Smooth muscle cell (in vitro differentiated cells): ENCODE data around the gene NMT1. TPM values are rescaled to one million over a fixed set of nuclear protein-coding genes. Genes with fewer than 3 reads are reported as not detected.

Experiments used
- DNase-seq: peaks from one replicate; lab custom pipeline; 2025; ENCODE audit not compliant: unreplicated experiment; lab: John Stamatoyannopoulos, UW
- H2AFZ ChIP-seq: fragments of 200-600 bp; sonication (generic); 2 replicates; pipeline ENCODE4 v1.6.0; 2016; ENCODE audit warnings: antibody characterized with exemption, low read depth, mild to moderate bottlenecking
- H3F3A ChIP-seq: fragments of 200-600 bp; sonication (generic); 2 replicates; pipeline ENCODE4 v1.6.0; 2017; ENCODE audit warnings: antibody characterized with exemption, low read depth
- H3K27ac ChIP-seq: fragments of 200-600 bp; sonication (generic); 2 replicates; pipeline ENCODE4 v1.5.1; 2016; ENCODE audit warnings: low read depth, mild to moderate bottlenecking
- H3K27me3 ChIP-seq: fragments of 200-600 bp; sonication (generic); 2 replicates; pipeline ENCODE4 v1.6.1; 2016; ENCODE audit warnings: low read depth, mild to moderate bottlenecking
- H3K36me3 ChIP-seq: fragments of 200-600 bp; sonication (generic); 2 replicates; pipeline ENCODE4 v1.5.1; 2016; ENCODE audit warnings: low read depth
- H3K4me1 ChIP-seq: fragments of 200-600 bp; sonication (generic); 2 replicates; pipeline ENCODE4 v1.5.1; 2016; ENCODE audit warnings: low read depth
- H3K4me2 ChIP-seq: fragments of 200-600 bp; sonication (generic); 2 replicates; pipeline ENCODE4 v1.6.0; 2016; ENCODE audit warnings: mild to moderate bottlenecking
- H3K4me3 ChIP-seq: fragments of 200-600 bp; sonication (generic); 2 replicates; pipeline ENCODE4 v1.5.1; 2016; ENCODE audit warnings: mild to moderate bottlenecking
- H3K79me2 ChIP-seq: fragments of 200-600 bp; sonication (generic); 2 replicates; pipeline ENCODE4 v1.6.0; 2016; ENCODE audit warnings: low read depth, mild to moderate bottlenecking
- H3K9ac ChIP-seq: fragments of 200-600 bp; sonication (generic); 2 replicates; pipeline ENCODE4 v1.6.0; 2016; ENCODE audit warnings: low read depth
- H3K9me3 ChIP-seq: fragments of 200-600 bp; sonication (generic); replicated peaks from 2 replicates; pipeline ENCODE4 v1.5.1; 2016; ENCODE audit warnings: low read depth
- H4K20me1 ChIP-seq: fragments of 200-600 bp; sonication (generic); 2 replicates; pipeline ENCODE4 v1.6.0; 2016; ENCODE audit warnings: low read depth
- WGBS: methylation state at CpG from one replicate; pipeline ENCODE4 v1.1.7; 2016; ENCODE audit warnings: low lambda C conversion rate; 5-methylcytosine and 5-hydroxymethylcytosine counted together
- polyA plus RNA-seq: library from polyadenylated mRNA; unstranded; fragments of >200 nt; fragmentation: Nextera tagmentation; extraction: Ambion mirVana; gene quantifications from 2 replicates; pipeline ENCODE4 v1.2.1, GENCODE V29; 2016
- total RNA-seq: library from RNA; depleted of rRNA; stranded (reverse); fragments of >200 nt; gene quantifications from 2 replicates; pipeline ENCODE4 v1.2.3, GENCODE V29; 2014
- TF ChIP-seq, protein P1 (sequence below): fragments of 200-600 bp; sonication (generic); IDR thresholded peaks from 2 replicates; pipeline ENCODE4 v1.5.1; 2017; ENCODE audit warnings: borderline replicate concordance, mild to moderate bottlenecking, antibody characterized with exemption; ENCODE audit not compliant: insufficient read depth, poor library complexity, severe bottlenecking

Gene NMT1
- total and polyA plus RNA-seq, 2 experiments from 2014 or later = 87.6 to 105 TPM

DNA sequence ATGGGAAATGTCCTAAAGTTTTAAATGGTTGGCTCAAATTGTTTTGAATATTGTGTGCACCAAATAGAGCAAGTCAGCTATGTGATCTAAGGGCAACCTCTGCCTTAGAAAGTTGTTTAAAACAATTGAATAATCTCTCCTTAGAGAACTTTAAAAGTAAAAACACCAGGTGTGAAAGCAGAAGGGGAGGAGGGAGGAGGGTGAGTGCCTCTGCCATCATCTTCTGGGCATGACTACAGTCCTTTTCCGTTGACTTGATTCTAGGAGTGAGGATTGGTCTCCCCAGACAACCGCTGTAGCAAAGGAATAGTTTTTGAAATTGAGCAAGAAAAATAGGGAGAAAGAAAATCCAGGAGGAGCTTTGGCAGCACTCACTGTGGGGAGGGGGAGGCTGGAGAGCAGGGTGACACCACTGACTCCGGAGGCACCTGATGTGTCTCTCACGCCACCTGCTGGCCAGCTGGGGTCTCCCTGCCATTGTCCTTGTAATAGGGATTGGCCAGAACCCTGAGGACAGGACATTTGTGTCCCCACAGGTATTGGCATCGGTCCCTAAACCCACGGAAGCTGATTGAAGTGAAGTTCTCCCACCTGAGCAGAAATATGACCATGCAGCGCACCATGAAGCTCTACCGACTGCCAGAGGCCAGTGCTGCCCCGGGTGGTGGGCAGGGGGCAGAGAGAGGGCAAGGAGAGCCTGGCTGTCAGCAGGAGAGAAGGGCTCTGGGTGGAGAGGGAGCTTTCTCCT, 37.9 kb downstream of the NMT1 start:
- no peak overlapping the region for H3K9ac ChIP-seq
- H3K4me1 ChIP-seq = no peaks in the 10 kb centered on the region
- no peak overlapping the region for H2AFZ ChIP-seq
- no peaks in the 10 kb centered on the region for H4K20me1 ChIP-seq
- no peak overlapping the region for H3K27ac ChIP-seq
- DNase-seq = peak; percentile 44
- no peaks in the 10 kb centered on the region for H3K79me2 ChIP-seq
- no peaks in the 10 kb centered on the region for H3K9me3 ChIP-seq
- no peaks in the 10 kb centered on the region for H3K27me3 ChIP-seq
- no peak overlapping the region for H3K4me2 ChIP-seq
- 55% methylated on average over 9 of the region's 9 CpGs for WGBS
- H3K36me3 ChIP-seq = peaks cover 3% of the 10 kb centered on the region
- H3K4me3 ChIP-seq = no peak overlapping the region
- no peaks in the 10 kb centered on the region for H3F3A ChIP-seq
- TF ChIP-seq, protein P1, sequence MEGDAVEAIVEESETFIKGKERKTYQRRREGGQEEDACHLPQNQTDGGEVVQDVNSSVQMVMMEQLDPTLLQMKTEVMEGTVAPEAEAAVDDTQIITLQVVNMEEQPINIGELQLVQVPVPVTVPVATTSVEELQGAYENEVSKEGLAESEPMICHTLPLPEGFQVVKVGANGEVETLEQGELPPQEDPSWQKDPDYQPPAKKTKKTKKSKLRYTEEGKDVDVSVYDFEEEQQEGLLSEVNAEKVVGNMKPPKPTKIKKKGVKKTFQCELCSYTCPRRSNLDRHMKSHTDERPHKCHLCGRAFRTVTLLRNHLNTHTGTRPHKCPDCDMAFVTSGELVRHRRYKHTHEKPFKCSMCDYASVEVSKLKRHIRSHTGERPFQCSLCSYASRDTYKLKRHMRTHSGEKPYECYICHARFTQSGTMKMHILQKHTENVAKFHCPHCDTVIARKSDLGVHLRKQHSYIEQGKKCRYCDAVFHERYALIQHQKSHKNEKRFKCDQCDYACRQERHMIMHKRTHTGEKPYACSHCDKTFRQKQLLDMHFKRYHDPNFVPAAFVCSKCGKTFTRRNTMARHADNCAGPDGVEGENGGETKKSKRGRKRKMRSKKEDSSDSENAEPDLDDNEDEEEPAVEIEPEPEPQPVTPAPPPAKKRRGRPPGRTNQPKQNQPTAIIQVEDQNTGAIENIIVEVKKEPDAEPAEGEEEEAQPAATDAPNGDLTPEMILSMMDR = peak; percentile 82

DNA sequence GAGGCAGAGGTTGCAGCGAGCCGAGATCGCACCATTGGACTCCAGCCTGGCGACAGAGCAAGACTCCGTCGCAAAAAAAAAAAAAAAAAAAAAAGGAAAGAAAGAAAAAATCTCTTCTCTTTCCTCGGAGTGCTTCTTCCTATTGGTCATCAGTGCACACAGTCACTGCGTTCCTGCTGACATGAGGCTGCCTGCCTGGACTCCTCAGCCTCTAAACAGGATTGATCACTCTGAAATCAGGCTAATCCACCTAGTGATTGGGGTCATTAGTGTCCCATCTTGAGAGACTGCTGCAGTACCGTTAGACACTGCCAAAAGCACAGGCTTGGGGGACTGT, 40.4 kb downstream of the NMT1 start:
- 79% methylated on average over 9 of the region's 9 CpGs for WGBS
- Histone ChIP-seq H3K27me3 (no peaks in the 10 kb centered on the region), H3K4me2 (peak overlapping the region; percentile 4), H2AFZ (no peak overlapping the region), H4K20me1 (no peaks in the 10 kb centered on the region), H3K4me1 (no peaks in the 10 kb centered on the region), H3K79me2 (no peaks in the 10 kb centered on the region), H3F3A (no peaks in the 10 kb centered on the region), H3K9me3 (no peaks in the 10 kb centered on the region), H3K36me3 (peaks cover 3% of the 10 kb centered on the region), H3K27ac (peak overlapping the region; percentile 70), H3K4me3 (no peak overlapping the region), H3K9ac (no peak overlapping the region)
- TF ChIP-seq, protein P1 = no peak
- no peak for DNase-seq

DNA sequence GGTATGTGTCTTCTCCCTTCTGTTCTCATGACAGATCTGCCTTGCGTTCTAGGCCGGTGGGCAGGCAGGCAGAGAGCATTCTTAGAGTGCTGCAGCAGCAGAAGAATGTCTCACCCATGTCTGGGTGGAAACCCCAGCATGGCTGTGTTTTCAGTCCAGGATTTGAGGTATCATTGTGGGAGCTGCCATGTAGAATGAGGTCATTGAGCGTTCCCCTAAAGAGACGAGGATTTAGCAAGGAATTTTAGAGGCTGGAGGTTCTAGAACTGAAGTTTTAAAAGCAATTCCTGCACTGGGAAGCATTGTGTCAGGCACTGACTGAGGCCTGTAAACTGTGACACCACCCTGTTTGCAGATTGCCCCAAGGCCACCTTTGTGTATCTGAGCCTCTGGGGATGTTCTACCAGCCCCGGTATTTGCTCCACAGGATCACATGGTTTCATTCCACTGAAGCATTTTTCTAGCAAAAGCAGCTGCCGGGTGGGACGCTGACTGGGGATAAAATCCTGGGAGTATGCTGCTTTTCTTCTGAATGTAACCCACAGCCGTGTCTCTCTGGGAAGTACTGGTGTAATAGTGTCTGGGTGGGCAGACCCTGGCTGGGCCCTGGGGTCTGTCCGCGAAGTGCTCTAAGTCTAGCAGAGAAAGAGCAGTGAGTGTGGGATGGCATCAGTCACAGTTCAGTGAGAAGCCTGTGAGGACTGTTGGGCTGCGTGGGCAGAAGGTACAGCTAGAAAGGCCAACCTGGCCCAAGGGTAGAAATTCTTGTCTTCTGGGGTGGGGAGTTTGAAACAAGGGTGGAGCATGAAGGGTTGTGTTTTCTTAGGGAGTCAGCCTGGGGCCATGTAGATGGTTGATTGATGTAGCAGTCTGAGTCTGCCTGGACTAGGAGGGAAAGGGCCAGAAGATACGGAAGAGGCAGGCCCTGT, 41.0 kb downstream of the NMT1 start:
- Histone ChIP-seq H3K9ac (peak overlapping the region; percentile 13), H3K9me3 (no peaks in the 10 kb centered on the region), H3K4me2 (peak overlapping the region; percentile 5), H3K79me2 (no peaks in the 10 kb centered on the region), H3K36me3 (peaks cover 3% of the 10 kb centered on the region), H3F3A (no peaks in the 10 kb centered on the region), H3K27me3 (no peaks in the 10 kb centered on the region), H4K20me1 (no peaks in the 10 kb centered on the region), H3K4me1 (no peaks in the 10 kb centered on the region), H2AFZ (no peak overlapping the region), H3K4me3 (no peak overlapping the region), H3K27ac (peak overlapping the region; percentile 70)
- TF ChIP-seq, protein P1 = no peak
- no peak for DNase-seq
- WGBS = 56% methylated on average over 12 of the region's 12 CpGs
